Adrenal gland (tissue), 5 donors: ENCODE results near the gene KRTAP4-11.

Experiments used
- CTCF ChIP-seq, 6 experiments: fragments of 450-650 bp in 4 of 6; fragments of 200-600 bp in 2 of 6; sonication (generic) in 1 of 6; IDR thresholded peaks; 1 replicate in 5 of 6; 2 replicates in 1 of 6; pipeline versions ENCODE4 v1.5.1 to v1.8.0; 2016 to 2021; ENCODE audit warnings: antibody characterized with exemption in 6 of 6, mild to moderate bottlenecking in 2 of 6, moderate library complexity in 1 of 6
- POLR2A ChIP-seq, 2 donors: fragments of 450-650 bp; IDR thresholded peaks; one replicate each; pipeline ENCODE4 v1.6.1; 2017; ENCODE audit warnings: antibody characterized with exemption in 2 of 2, mild to moderate bottlenecking in 2 of 2, moderate library complexity in 1 of 2
- donor health status: DM: no; HTN: no; CAD: no.

- TF ChIP-seq POLR2A (IDR thresholded peaks at IDR 0.05) (no peak), CTCF (IDR thresholded peaks at IDR 0.05) (no peak)
These were observed 23.2 kb upstream of the KRTAP4-11 start for GRCh38 chr17:41141361-41141760.
